HG02610 (cell line): Measurements from ENCODE around the gene SMIM15.
"Not testable (repeated sequence)": the region's sequence is repeated elsewhere in the genome, so short reads cannot be mapped to it uniquely, and the experiment has no call there.

Experiments used
- ATAC-seq: cut with Tn5 transposase; IDR thresholded peaks from one replicate; pipeline ENCODE4 v1.9.1; 2021; ENCODE audit warnings: mild to moderate bottlenecking, moderate library complexity; ENCODE audit not compliant: unreplicated experiment

The SMIM15 gene

GRCh38 chr5:61162010-61162831 is at the start of gene SMIM15:
TSS of gene SMIM15 (minus strand) at chr5:61162468. CDS start at chr5:61160171, 2,297 bp downstream.
- ATAC-seq: peak; percentile 98

DNA sequence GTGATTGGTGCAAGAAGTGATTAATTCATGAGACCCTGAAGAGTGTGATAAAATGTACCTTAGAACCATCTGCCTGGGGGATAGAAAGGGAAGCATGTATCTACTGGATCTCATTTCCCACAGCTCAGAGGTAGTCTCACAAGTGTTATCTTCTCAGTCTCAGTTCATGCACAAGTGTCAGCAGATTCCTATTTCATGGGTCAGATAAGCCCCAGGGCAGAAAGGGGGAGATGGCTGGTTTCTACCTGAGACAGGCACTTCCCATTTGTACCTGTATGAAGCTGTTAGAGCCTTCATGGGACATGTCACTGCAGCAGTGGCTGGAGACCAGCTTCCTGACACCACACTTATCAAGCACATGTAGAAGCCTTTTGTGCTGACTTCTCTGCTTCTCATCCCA is 45.6 kb upstream of the SMIM15 start:
- ATAC-seq: no peak

GRCh38 chr5:61205013-61205412 is 42.7 kb upstream of the SMIM15 start:
- no peak for ATAC-seq

GRCh38 chr5:61202213-61202612 is 39.9 kb upstream of the SMIM15 start:
- ATAC-seq: peak; percentile 54

DNA sequence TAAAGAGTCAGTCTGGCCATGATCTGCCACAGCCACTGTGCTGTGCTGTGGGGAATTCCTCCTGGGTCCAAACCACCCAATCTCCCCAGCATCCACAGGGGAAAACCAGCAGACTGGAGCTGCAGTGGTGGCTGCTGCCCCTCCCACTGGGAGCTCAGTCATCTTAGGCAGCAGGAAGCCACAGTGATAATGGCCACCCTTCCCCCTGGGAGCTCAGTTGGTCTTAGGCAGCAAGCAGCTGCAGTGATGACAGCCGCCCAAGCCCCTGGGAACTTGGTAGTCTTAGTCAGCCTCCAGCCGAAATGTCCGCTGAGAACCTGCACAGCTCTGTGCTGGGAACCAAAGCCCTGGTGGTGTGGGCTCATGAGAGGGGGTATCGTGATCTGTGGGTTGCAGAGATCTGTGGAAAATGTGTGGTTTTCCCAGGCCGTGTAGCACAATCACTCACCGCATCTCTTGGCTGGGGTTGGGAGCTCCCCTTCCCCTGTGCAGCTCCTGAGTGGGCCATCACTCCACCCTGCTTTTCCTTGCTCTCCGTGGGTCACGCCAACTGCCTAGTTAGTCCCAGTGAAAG is 38.4 kb upstream of the SMIM15 start:
- ATAC-seq: peak; percentile 83

DNA sequence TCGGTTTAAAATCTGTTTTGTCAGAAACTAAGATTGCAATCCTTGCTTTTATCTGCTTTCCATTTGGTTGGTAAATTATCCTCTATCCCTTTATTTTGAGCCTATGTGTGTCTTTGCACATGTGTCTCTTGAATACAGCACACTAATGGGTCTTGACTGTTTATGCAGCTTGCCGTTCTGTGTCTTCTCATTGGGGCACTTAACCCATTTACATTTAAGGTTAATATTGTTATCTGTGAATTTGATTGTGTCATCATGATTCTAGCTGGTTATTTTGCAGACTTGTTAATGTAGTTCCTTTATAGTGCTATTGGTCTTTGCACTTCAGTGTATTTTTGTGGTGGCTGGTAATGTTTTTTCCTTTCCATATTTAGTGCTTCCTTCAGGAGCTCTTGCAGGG is 36.3 kb upstream of the SMIM15 start:
- ATAC-seq: no peak

DNA sequence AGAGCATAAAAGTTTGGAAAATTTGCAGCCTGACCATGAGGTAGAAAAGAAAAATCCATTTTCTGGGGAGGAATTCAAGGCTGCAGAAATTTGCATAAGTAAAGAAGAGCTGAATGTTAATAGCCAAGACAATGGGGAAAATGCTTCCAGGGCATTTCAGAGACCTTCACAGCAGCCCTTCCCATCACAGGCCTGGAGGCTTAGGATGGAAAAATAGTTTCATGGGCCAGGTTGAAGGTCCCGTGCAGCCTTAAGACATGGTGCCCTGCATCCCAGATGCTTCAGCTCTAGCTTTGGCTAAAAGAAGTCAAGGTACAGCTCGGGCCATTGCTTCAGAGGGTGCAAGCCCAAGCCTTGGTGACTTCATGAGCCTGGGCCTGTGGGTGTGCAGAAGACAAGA is 25.6 kb upstream of the SMIM15 start:
- ATAC-seq: not testable (repeated sequence)

GRCh38 chr5:61187352-61187751 is 25.1 kb upstream of the SMIM15 start:
- ATAC-seq: not testable (repeated sequence)

DNA sequence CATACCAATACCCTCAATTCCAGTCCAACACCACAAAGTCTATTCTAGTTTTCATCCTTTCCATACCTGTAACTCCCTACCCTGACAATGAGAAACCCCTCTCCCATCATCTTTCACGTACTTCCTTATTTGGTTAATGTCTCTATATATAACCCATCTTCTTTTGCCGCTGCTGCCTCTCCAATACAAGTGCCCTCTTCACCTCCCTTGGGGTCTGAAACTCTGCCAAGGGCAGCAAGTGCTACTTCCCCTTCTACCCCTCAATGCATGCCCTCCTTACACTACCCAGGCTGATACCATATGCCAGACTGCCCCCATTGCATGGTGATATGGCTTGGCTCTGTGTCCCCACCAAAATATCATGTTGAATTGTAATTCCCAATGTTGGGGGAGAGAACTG is 24.4 kb upstream of the SMIM15 start:
- ATAC-seq: no peak

DNA sequence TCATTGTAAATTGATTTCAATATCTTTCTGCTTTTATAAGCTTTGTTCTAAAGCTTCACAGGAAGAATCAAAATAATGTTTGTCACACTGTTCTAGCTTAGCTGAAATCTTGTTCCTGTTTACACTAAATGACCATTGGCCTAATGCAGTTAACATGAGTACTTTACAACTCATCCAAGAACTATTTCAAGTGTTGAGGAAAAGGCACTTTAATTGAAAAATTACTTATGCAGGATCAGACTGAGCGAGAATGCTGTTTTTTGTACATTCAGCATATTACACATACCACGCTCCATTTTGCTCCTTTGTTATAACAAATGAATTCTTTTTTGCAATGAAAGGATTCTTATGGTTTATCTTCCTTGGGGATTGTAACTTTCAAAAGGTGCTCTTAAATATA is 22.4 kb upstream of the SMIM15 start:
- no peak for ATAC-seq

GRCh38 chr5:61183538-61183937 is 21.3 kb upstream of the SMIM15 start:
- ATAC-seq: no peak

DNA sequence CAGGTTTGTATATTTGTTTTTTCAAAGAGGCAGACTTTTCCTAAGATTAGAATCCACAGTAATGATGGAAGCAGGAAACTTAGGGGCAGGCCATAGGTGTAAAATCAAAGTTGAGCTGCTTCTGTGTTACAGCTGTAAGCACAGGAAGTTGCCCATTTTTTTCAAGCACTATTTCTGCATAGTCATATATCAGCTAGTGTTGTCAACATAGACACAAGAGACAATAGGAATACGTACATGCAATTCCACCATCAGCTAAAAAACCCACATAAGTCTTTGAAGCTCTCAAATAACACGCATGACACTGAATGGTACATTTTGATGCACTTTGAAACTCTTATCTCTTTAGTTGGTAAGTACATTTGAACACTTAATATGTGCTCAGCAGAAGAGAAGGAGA is 20.2 kb upstream of the SMIM15 start:
- no peak for ATAC-seq

DNA sequence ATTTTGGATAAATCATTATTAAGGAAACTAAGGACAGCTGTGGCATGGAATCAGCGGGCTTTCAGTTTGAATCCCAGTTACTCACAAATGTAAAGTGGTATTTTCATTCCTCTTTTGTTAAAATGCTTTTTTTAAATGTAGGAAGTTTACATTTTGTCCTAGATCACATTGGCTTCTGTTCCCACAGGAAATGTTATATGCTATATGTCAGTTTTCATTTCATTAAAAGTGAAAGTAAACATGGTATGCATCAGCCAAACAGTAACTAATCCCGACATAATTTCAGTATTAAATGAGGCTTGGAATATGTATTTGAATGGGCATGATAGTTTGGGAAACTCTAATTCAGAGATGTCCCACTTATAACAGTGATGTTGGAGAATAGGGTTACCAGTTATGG is 18.6 kb upstream of the SMIM15 start:
- ATAC-seq: no peak

DNA sequence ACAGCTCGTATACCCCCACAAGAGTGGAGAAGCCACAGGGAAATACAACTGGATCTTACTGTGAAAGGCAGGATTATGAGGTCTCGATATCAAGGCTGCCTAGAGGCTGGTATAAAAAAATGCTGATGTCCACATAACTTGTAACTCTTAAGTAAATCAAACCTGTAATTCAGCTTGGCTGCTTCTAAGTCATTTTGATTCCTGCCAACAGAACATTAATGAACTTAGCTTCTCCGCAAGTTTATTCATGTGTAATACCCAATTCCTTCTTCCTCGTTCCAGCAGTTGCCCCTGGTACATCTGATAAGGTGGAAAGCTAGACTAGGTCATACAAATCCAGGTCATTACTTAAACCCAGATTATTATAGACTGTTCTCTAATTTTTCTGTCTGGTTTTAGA is 16.4 kb upstream of the SMIM15 start:
- no peak for ATAC-seq

DNA sequence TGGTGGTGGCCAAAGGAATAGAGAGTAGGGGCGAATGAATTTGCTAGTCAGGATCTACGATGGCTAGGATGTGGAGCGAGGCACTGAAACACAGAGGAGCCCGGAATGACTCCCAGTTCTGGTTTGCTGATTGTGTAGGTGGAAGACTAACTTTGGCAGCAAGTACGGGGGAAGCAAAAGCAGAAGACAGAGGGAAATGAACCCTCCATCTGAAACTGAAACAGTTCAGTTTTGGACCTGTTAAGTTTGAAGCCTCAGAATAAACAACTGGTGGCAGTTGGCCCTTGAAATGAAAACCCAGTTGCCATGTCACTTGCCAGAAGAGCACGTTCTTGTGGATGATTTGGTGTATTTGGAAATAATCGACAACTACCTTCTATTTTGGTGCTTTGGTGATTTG is 15.4 kb upstream of the SMIM15 start:
- ATAC-seq: peak; percentile 75

GRCh38 chr5:61177070-61177469 is 14.8 kb upstream of the SMIM15 start:
- ATAC-seq: no peak

GRCh38 chr5:61176631-61177030 is 14.4 kb upstream of the SMIM15 start:
- no peak for ATAC-seq

DNA sequence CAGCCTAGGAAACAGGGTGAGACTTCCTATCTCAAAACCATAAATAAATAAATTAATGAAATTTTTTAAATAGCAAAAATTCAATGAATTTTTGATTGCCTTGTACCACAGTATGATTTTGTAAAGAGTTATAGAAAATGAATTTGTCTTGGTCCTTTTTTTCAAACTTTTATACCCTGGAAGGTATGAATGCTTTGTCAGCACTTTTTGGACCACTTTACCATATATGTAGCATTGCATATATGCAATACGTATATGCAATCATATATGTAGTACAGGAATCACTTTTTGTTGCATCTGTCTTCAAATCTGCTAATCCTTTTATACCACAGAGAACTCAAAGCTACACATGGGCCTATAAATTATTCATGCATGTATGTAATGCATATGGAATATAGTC is 9.2 kb upstream of the SMIM15 start:
- ATAC-seq: no peak

DNA sequence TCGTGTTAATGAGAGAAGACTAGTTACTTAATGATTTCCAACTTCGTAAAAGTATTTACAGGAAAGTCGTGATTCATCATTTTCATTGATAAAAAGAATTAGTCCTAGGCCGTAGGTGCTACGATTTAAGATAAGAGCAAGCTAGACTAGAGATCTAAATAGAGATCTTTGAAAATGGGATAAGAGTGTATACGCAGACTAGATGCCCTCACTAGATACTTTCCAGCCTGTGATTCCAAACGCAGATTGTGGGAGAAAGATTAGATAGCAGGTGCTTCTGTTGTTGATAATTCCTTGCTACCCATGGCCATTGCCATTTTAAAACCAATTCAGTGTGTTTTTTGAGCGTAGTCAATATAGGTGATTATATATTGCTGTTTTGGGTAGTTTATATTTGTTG is 6.7 kb upstream of the SMIM15 start:
- ATAC-seq: no peak

GRCh38 chr5:61167382-61167781 is 5.1 kb upstream of the SMIM15 start:
- no peak for ATAC-seq

DNA sequence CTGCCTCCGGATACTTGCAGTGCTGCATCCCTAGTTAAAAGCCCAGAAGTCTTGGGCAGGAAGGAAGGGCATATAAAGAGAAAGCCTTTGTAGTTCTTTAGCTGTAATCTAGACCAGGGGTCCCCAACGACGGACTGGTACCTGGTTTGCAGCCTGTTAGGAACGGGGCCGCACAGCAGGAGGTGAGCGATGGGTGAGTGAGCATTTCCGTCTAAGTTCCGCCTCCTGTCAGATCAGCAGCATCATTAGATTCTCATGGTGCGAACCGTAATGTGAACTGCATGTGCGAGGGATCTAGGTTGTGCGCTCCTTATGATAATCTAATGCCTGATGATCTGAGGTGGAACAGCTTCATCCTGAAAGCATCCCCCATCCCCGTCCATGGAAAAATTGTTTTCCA is 1.6 kb upstream of the SMIM15 start:
- ATAC-seq: no peak

DNA sequence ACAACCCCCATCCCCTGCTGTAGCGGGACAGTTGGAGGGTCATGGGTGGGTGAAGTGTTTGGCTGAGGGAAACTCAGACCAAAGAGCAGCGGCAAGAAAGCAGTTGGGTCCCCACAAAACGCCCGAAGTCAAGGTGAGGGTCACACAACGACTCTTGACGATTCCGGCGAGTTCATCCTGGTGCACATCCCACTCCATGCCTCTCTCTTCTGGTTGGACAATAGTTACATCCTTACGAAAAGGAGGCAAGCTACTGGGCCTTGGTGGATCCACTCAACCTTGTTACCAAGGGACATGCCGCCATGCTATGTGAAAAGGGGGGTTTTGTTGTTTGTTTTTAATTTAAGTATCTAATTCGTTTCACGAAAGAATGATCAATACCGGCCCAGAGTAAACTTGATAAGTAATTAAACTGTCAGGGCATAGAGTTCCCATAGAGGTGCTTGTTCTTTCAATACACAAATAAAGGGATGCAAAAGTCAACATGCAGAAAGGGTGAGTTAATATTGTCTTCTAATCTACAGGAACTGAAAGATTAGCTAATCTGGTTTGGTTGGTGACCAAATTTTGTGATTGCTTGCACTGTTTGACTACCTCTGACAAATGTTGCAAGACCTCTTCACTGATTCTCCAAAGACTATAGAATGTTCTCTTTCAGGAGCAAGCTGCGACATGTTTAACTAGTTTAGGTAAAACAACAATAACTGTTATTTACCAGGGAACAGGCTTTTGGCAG is 732 bp upstream of the SMIM15 start:
- no peak for ATAC-seq
